GM06990 (cell line): ENCODE data around the gene CCT5.

Experiments
- DNase-seq: peaks from one replicate; pipeline ENCODE4 v3.0.0-alpha.2; 2011; ENCODE audit not compliant: insufficient read length; ENCODE audit errors: extremely low read depth
- H3K27me3 ChIP-seq: replicated peaks from 2 replicates; pipeline ENCODE4 v1.6.0; 2011; ENCODE audit warnings: low read length; ENCODE audit not compliant: control insufficient read depth, insufficient read depth
- H3K36me3 ChIP-seq: 2 replicates; pipeline ENCODE4 v1.5.1; 2011; ENCODE audit warnings: low read length; ENCODE audit not compliant: control insufficient read depth, insufficient read depth
- H3K4me3 ChIP-seq: replicated peaks from 2 replicates; pipeline ENCODE4 v1.5.1; 2011; ENCODE audit warnings: low read depth, mild to moderate bottlenecking, control low read depth, low read length
- CTCF ChIP-seq: IDR thresholded peaks from 2 replicates; pipeline ENCODE4 v1.5.1; 2011; ENCODE audit warnings: low read length, control low read depth, mild to moderate bottlenecking, inconsistent platforms; ENCODE audit not compliant: insufficient read depth, poor library complexity, severe bottlenecking

CCT5 gene

GRCh38 chr5:10303201-10303600 is 53.1 kb downstream of the CCT5 start:
- TF ChIP-seq CTCF: no peak
- Histone ChIP-seq H3K27me3 (no peaks in the 10 kb centered on the region), H3K4me3 (no peak overlapping the region), H3K36me3 (no peaks in the 10 kb centered on the region; the same call in 1 of the 2 replicates)
- DNase-seq: no peak

GRCh38 chr5:10303699-10304170 is 53.7 kb downstream of the CCT5 start:
- TF ChIP-seq CTCF: no peak
- DNase-seq: no peak

GRCh38 chr5:10304932-10305331 is 54.9 kb downstream of the CCT5 start:
- H3K36me3 ChIP-seq: no peaks in the 10 kb centered on the region; the same call in 1 of the 2 replicates
- no peak for DNase-seq
- TF ChIP-seq CTCF: peak; percentile 16
- no peaks in the 10 kb centered on the region for H3K27me3 ChIP-seq
- H3K4me3 ChIP-seq: no peak overlapping the region

More at GRCh38 chr5:10303699-10304170, 53.7 kb downstream of the CCT5 start:
- Histone ChIP-seq H3K27me3 (no peaks in the 10 kb centered on the region), H3K4me3 (no peak overlapping the region), H3K36me3 (no peaks in the 10 kb centered on the region; the same call in 1 of the 2 replicates)

- H3K27me3 ChIP-seq: no peaks in the 10 kb centered on the region
- no peak overlapping the region for H3K4me3 ChIP-seq
- no peak for DNase-seq
- no peak for TF ChIP-seq CTCF
- H3K36me3 ChIP-seq: no peaks in the 10 kb centered on the region; the same call in 1 of the 2 replicates
Measured at GRCh38 chr5:10306114-10306513, 56.0 kb downstream of the CCT5 start.

GRCh38 chr5:10306806-10307205 is 56.7 kb downstream of the CCT5 start:
- Histone ChIP-seq H3K36me3 (no peaks in the 10 kb centered on the region; the same call in 1 of the 2 replicates), H3K27me3 (no peaks in the 10 kb centered on the region), H3K4me3 (peak overlapping the region; percentile 75)
- TF ChIP-seq CTCF: no peak
- no peak for DNase-seq
